Left ventricle myocardium inferior (tissue), 1 donor: ENCODE data around the gene RNF39. TPM values are rescaled to one million over a fixed set of nuclear protein-coding genes. Genes with fewer than 3 reads are reported as not detected.

Source experiments
- DNase-seq: peaks from one replicate; pipeline ENCODE4 v3.0.0-alpha.2; 2020
- H3K27ac ChIP-seq: fragments of 200-600 bp; replicated peaks from 2 replicates; pipeline ENCODE4 v1.8.0; 2021
- H3K27me3 ChIP-seq: fragments of 200-600 bp; 2 replicates; pipeline ENCODE4 v1.8.0; 2021; ENCODE audit warnings: low read depth
- H3K36me3 ChIP-seq: fragments of 200-600 bp; 2 replicates; pipeline ENCODE4 v1.8.0; 2021
- H3K4me1 ChIP-seq: fragments of 200-600 bp; 2 replicates; pipeline ENCODE4 v1.8.0; 2021
- H3K4me3 ChIP-seq: fragments of 200-600 bp; 2 replicates; pipeline ENCODE4 v1.8.0; 2021; ENCODE audit warnings: mild to moderate bottlenecking, moderate library complexity
- H3K9me3 ChIP-seq: fragments of 200-600 bp; replicated peaks from 2 replicates; pipeline ENCODE4 v1.8.0; 2021
- CTCF ChIP-seq: fragments of 200-600 bp; IDR thresholded peaks from 2 replicates; pipeline ENCODE4 v1.8.0; 2021; ENCODE audit warnings: antibody characterized with exemption, mild to moderate bottlenecking, borderline replicate concordance
- intact Hi-C: fragments of 100-400 bp; cut with micrococcal nuclease; formaldehyde crosslinking; loops from one replicate; pipeline ENCODE4 v1.11.0; 2022
- total RNA-seq: library from RNA; stranded (reverse); fragmentation: NEBNext Ultra II Directional; extraction: Animal tissue kit (Norgen Biotek cat#: 25700); gene quantifications from one replicate; pipeline ENCODE4 v1.2.1, GENCODE V29; 2021
- donor health status: DM: no; HTN: yes; CAD: no; lungs with severe emphysema.

RNF39 gene
- total RNA-seq, 1 donor from 2014 or later: not detected

GRCh38 chr6:30061092-30061857, 14.3 kb downstream of the RNF39 start, which contains the start of gene POLR1H:
TSS of gene POLR1H (plus strand) at chr6:30061265. CDS start at chr6:30061525, 260 bp downstream.
- peaks cover 44% of the 10 kb centered on the region for H3K4me1 ChIP-seq
- peak within 1 kb of the TSS; percentile 94 for H3K27ac ChIP-seq
- H3K27me3 ChIP-seq: no peaks in the 10 kb centered on the region
- intact Hi-C loops: no loop called here
- H3K4me3 ChIP-seq: peak within 1 kb of the TSS; percentile 84
- TF ChIP-seq CTCF: no peak
- DNase-seq: peak; percentile 91
- peaks cover 26% of the 10 kb centered on the region for H3K36me3 ChIP-seq
- H3K9me3 ChIP-seq: no peaks in the 10 kb centered on the region

GRCh38 chr6:30060606-30061091, 14.9 kb downstream of the RNF39 start:
- peaks cover 32% of the 10 kb centered on the region for H3K36me3 ChIP-seq
- intact Hi-C loops: no loop called here
- TF ChIP-seq CTCF: no peak
- H3K9me3 ChIP-seq: no peaks in the 10 kb centered on the region
- peak overlapping the region; percentile 84 for H3K4me3 ChIP-seq
- no peak for DNase-seq
- peak overlapping the region; percentile 94 for H3K27ac ChIP-seq
- peaks cover 37% of the 10 kb centered on the region for H3K4me1 ChIP-seq
- no peaks in the 10 kb centered on the region for H3K27me3 ChIP-seq

GRCh38 chr6:30055513-30055912, 20.1 kb downstream of the RNF39 start:
- Histone ChIP-seq H3K4me3 (no peak overlapping the region), H3K36me3 (peaks cover 33% of the 10 kb centered on the region), H3K27me3 (no peaks in the 10 kb centered on the region), H3K9me3 (no peaks in the 10 kb centered on the region), H3K4me1 (peaks cover 11% of the 10 kb centered on the region), H3K27ac (no peak overlapping the region)
- intact Hi-C loops: no loop called here
- no peak for DNase-seq
- no peak for TF ChIP-seq CTCF

GRCh38 chr6:30053682-30054081, 21.9 kb downstream of the RNF39 start:
- Histone ChIP-seq H3K36me3 (peaks cover 36% of the 10 kb centered on the region), H3K27me3 (no peaks in the 10 kb centered on the region), H3K4me3 (no peak overlapping the region), H3K4me1 (no peaks in the 10 kb centered on the region), H3K27ac (no peak overlapping the region), H3K9me3 (no peaks in the 10 kb centered on the region)
- TF ChIP-seq CTCF: no peak
- DNase-seq: no peak
- intact Hi-C loops: no loop called here

- Histone ChIP-seq H3K36me3 (peaks cover 3% of the 10 kb centered on the region), H3K27me3 (no peaks in the 10 kb centered on the region), H3K9me3 (no peaks in the 10 kb centered on the region), H3K4me3 (no peak overlapping the region), H3K4me1 (peaks cover 5% of the 10 kb centered on the region), H3K27ac (no peak overlapping the region)
- intact Hi-C loops: no loop called here
- DNase-seq: no peak
- TF ChIP-seq CTCF: no peak
These were observed 28.3 kb downstream of the RNF39 start for GRCh38 chr6:30047220-30047619.
